ENCODE results near the gene RAD52.

Gene RAD52

DNA sequence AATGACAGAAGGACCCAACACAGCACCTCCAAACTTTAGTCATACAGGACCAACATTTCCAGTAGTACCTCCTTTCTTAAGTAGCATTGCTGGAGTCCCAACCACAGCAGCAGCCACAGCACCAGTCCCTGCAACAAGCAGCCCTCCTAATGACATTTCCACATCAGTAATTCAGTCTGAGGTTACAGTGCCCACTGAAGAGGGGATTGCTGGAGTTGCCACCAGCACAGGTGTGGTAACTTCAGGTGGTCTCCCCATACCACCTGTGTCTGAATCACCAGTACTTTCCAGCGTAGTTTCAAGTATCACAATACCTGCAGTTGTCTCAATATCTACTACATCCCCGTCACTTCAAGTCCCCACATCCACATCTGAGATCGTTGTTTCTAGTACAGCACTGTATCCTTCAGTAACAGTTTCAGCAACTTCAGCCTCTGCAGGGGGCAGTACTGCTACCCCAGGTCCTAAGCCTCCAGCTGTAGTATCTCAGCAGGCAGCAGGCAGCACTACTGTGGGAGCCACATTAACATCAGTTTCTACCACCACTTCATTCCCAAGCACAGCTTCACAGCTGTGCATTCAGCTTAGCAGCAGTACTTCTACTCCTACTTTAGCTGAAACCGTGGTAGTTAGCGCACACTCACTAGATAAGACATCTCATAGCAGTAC lies 64.6 kb downstream of the RAD52 start:
- TF ChIP-seq, protein P1, sequence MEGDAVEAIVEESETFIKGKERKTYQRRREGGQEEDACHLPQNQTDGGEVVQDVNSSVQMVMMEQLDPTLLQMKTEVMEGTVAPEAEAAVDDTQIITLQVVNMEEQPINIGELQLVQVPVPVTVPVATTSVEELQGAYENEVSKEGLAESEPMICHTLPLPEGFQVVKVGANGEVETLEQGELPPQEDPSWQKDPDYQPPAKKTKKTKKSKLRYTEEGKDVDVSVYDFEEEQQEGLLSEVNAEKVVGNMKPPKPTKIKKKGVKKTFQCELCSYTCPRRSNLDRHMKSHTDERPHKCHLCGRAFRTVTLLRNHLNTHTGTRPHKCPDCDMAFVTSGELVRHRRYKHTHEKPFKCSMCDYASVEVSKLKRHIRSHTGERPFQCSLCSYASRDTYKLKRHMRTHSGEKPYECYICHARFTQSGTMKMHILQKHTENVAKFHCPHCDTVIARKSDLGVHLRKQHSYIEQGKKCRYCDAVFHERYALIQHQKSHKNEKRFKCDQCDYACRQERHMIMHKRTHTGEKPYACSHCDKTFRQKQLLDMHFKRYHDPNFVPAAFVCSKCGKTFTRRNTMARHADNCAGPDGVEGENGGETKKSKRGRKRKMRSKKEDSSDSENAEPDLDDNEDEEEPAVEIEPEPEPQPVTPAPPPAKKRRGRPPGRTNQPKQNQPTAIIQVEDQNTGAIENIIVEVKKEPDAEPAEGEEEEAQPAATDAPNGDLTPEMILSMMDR (conservative IDR thresholded peaks at IDR 0.05; ENCODE audit: low read depth, low read length), result peak; percentile 10
- H3K4me3 ChIP-seq (ENCODE audit: low read depth, low read length), result no peak overlapping the region
- DNase-seq (ENCODE audit: low read depth), result peak; percentile 8

DNA sequence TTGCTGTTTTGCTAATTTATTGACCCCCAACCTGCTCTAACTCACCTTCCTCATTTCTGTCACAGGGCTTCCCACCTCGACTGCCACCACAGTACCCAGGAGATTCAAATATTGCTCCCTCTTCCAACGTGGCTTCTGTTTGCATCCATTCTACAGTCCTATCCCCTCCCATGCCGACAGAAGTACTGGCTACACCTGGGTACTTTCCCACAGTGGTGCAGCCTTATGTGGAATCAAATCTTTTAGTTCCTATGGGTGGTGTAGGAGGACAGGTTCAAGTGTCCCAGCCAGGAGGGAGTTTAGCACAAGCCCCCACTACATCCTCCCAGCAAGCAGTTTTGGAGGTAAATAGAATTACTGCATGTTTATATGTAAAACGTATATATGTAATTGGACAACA lies 68.8 kb downstream of the RAD52 start:
- DNase-seq (ENCODE audit: low read depth), result no peak
- TF ChIP-seq, protein P1 (conservative IDR thresholded peaks at IDR 0.05; ENCODE audit: low read depth, low read length), result no peak
- H3K4me3 ChIP-seq (ENCODE audit: low read depth, low read length), result no peak overlapping the region

DNA sequence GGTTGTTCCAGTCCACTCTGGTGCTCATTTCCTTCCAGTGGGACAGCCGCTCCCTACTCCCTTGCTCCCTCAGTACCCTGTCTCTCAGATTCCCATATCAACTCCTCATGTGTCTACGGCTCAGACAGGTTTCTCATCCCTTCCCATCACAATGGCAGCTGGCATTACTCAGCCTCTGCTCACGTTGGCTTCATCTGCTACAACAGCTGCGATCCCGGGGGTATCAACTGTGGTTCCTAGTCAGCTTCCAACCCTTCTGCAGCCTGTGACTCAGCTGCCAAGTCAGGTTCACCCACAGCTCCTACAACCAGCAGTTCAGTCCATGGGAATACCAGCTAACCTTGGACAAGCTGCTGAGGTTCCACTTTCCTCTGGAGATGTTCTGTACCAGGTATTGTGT lies 69.9 kb downstream of the RAD52 start:
- H3K4me3 ChIP-seq (ENCODE audit: low read depth, low read length), result no peak overlapping the region
- TF ChIP-seq, protein P1 (conservative IDR thresholded peaks at IDR 0.05; ENCODE audit: low read depth, low read length), result no peak
- DNase-seq (ENCODE audit: low read depth), result peak; percentile 10

DNA sequence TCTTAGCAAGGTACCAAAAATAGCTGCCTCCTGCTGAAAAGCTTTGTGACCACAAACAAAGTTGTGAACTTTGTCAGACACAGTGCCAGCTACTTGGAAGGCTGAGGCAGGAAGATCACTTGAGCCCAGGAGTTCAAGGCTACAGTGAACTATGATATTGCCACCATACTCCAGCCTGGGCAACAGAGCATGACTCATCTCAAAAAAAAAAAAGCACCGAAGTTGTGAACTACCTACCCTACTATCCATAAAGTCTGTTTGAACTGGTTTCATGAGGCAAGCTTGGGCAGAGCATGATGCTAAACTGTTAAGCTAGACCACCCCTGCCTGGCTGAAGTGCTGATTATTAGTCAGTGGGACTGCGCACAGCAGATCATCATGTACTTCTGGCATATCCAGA lies 75.5 kb downstream of the RAD52 start:
- H3K4me3 ChIP-seq (ENCODE audit: low read depth, low read length), result no peak overlapping the region
- DNase-seq (ENCODE audit: low read depth), result peak; percentile 43
- TF ChIP-seq, protein P1 (conservative IDR thresholded peaks at IDR 0.05; ENCODE audit: low read depth, low read length), result no peak

DNA sequence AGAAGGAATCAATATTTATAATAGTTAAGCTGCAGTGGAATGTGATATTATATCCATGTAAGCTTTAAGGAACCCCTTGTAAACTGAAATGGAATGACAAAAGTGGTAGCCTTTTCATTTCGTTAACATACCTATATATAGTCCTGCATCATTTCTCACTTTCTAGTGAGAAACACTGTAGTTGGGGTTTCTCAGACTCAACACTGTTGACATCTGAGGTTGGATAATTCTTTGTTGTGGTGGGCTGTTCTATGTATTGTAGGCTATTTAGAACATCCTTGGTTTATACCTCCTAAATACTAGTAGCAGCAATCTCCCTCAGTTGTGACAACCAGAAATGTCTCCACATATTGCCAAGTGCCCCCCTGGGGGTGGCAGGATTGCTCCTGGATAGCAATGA lies 79.1 kb downstream of the RAD52 start:
- DNase-seq (ENCODE audit: low read depth), result no peak
- TF ChIP-seq, protein P1 (conservative IDR thresholded peaks at IDR 0.05; ENCODE audit: low read depth, low read length), result no peak
- no peak overlapping the region for H3K4me3 ChIP-seq (ENCODE audit: low read depth, low read length)

DNA sequence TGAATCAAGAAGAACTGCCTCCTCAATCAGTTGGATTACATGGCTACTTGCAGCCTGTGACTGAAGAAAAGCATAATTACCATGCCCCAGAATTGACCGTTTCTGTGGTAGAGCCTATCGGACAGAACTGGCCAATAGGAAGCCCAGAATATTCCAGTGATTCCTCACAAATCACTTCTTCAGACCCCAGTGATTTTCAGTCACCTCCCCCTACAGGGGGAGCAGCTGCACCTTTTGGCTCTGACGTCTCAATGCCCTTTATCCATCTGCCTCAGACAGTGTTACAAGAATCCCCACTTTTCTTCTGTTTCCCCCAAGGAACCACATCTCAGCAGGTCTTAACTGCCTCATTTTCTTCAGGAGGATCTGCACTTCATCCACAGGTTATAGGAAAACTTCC lies 80.8 kb downstream of the RAD52 start:
- DNase-seq (ENCODE audit: low read depth), result no peak
- H3K4me3 ChIP-seq (ENCODE audit: low read depth, low read length), result no peak overlapping the region
- TF ChIP-seq, protein P1 (conservative IDR thresholded peaks at IDR 0.05; ENCODE audit: low read depth, low read length), result peak; percentile 37

DNA sequence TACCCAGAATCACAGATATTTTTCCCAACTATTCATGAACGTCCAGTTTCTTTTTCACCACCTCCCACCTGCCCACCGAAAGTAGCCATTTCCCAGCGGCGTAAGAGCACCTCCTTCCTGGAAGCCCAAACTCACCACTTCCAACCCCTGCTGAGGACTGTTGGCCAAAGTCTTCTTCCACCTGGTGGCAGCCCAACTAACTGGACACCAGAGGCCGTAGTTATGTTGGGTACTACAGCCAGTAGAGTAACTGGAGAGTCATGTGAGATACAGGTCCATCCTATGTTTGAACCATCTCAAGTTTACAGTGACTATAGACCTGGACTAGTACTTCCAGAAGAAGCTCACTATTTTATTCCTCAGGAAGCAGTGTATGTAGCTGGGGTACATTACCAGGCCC lies 81.6 kb downstream of the RAD52 start:
- TF ChIP-seq, protein P1 (conservative IDR thresholded peaks at IDR 0.05; ENCODE audit: low read depth, low read length), result no peak
- no peak overlapping the region for H3K4me3 ChIP-seq (ENCODE audit: low read depth, low read length)
- no peak for DNase-seq (ENCODE audit: low read depth)

Measured in choroid plexus epithelial cell (primary cell).